Calu3 (cell line): Measurements from ENCODE around the gene KANSL1. TPM values are rescaled to one million over a fixed set of nuclear protein-coding genes. Genes with fewer than 3 reads are reported as not detected.

Experiments used
- BruUV-seq: library from RNA; stranded (reverse); fragments of 400-500 nt; replicated peaks from 2 replicates; lab custom pipeline; 2021; lab: Mats Ljungman, UMichigan
- CTCF ChIA-PET: fragments of 300-600 bp; sonication (Branson Sonifier 250); formaldehyde crosslinking; loops from one replicate; lab custom pipeline; 2022; ENCODE audit warnings: antibody characterized with exemption; lab: Charles Lee
- DNase-seq: peaks from one replicate; pipeline ENCODE4 v3.0.0; 2022
- H3K27ac Mint-ChIP-seq: one replicate; pipeline ENCODE4 v1.8.0; 2022; ENCODE audit warnings: mixed read lengths; ENCODE audit not compliant: unreplicated experiment
- H3K27me3 Mint-ChIP-seq: one replicate; pipeline ENCODE4 v1.8.0; 2022; ENCODE audit warnings: mixed read lengths; ENCODE audit not compliant: unreplicated experiment
- H3K36me3 Mint-ChIP-seq: one replicate; pipeline ENCODE4 v1.8.0; 2022; ENCODE audit warnings: mild to moderate bottlenecking, moderate library complexity, mixed read lengths; ENCODE audit not compliant: insufficient read depth, unreplicated experiment
- H3K4me1 Mint-ChIP-seq: one replicate; pipeline ENCODE4 v1.8.0; 2022; ENCODE audit warnings: mild to moderate bottlenecking, low read depth, mixed read lengths; ENCODE audit not compliant: unreplicated experiment
- H3K4me3 Mint-ChIP-seq: one replicate; pipeline ENCODE4 v1.8.0; 2022; ENCODE audit warnings: mild to moderate bottlenecking, low read depth, moderate library complexity, mixed read lengths; ENCODE audit not compliant: unreplicated experiment
- H3K9me3 Mint-ChIP-seq: one replicate; pipeline ENCODE4 v1.8.0; 2022; ENCODE audit warnings: low read depth, mixed read lengths; ENCODE audit not compliant: unreplicated experiment
- CTCF ChIP-seq: fragments of 200-600 bp; IDR thresholded peaks from one replicate; pipeline ENCODE4 v1.8.0; 2022; ENCODE audit warnings: antibody characterized with exemption; ENCODE audit not compliant: unreplicated experiment
- intact Hi-C: fragments of 100-400 bp; cut with micrococcal nuclease; formaldehyde crosslinking; loops from one replicate; pipeline ENCODE4 v1.10.0; 2022; ENCODE audit not compliant: unreplicated experiment
- total RNA-seq: library from RNA; stranded (reverse); gene quantifications from 2 replicates; pipeline ENCODE4 v1.2.3, GENCODE V29; 2022

KANSL1 gene
- total RNA-seq, 1 experiment from 2014 or later: 190 TPM

DNA sequence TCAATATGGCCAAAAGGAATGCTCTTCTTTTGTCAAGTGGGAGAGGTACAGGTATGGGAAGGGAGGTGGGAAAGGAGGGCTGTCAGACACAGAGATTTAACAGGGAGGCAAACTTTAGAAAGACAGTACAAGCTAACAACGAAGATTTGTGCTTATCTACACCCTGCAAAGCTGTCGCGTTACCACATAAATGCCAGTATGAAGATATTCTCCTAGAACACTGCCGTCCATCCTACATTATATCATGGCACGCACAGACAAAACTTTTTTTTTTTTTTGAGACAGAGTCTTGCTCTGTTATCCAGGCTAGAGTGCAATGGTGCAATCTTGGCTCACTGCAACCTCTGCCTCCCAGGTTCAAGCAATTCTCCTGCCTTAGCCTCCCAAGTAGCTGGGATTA, 143.6 kb downstream of the KANSL1 start:
- no TSS peak for BruUV-seq
- DNase-seq: no peak
- CTCF ChIA-PET: interaction anchor here (0.7 kb wide), 1 partner anchor 8 kb away, joined by 4 read pairs; no protein-coding TSS in a partner anchor
- peaks cover 20% of the 10 kb centered on the region for H3K4me1 Mint-ChIP-seq
- peaks cover 78% of the 10 kb centered on the region for H3K36me3 Mint-ChIP-seq
- TF ChIP-seq CTCF: no peak
- intact Hi-C loops: no loop called here
- no peak overlapping the region for H3K4me3 Mint-ChIP-seq
- H3K27ac Mint-ChIP-seq: no peak overlapping the region
- no peaks in the 10 kb centered on the region for H3K9me3 Mint-ChIP-seq
- no peaks in the 10 kb centered on the region for H3K27me3 Mint-ChIP-seq

DNA sequence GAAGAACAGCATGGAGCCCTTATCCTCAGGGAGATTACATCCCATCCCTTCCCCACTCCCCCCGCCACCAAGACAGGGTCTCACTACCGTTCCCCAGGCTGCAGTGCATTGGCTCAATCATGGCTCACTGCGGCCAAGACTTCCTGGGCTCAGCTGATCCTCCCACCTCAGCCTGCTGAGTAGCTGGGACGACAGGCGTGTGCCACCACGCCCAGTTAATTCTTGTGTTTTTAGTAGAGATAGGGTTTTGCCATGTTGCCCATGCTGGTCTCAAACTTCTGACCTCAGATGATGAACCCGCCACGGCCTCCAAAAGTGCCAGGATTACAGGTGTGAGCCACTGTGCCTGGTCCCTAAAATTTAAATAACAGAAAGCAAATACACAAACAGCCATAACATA, 145.4 kb downstream of the KANSL1 start:
- TF ChIP-seq CTCF: no peak
- no peak for DNase-seq
- no peak overlapping the region for H3K4me3 Mint-ChIP-seq
- H3K4me1 Mint-ChIP-seq: peaks cover 33% of the 10 kb centered on the region
- H3K27me3 Mint-ChIP-seq: no peaks in the 10 kb centered on the region
- no peaks in the 10 kb centered on the region for H3K9me3 Mint-ChIP-seq
- no peak overlapping the region for H3K27ac Mint-ChIP-seq
- intact Hi-C loops: no loop called here
- H3K36me3 Mint-ChIP-seq: peaks cover 85% of the 10 kb centered on the region
- BruUV-seq: no TSS peak
- CTCF ChIA-PET: interaction anchor here (1.4 kb wide), 1 partner anchor 145 kb away, joined by 5 read pairs; the partner anchor contains the start of gene KANSL1

- intact Hi-C loops: no loop called here
- Mint-ChIP-seq H3K27ac (no peak overlapping the region), H3K9me3 (no peaks in the 10 kb centered on the region), H3K36me3 (peaks cover 86% of the 10 kb centered on the region), H3K27me3 (no peaks in the 10 kb centered on the region), H3K4me1 (peaks cover 33% of the 10 kb centered on the region), H3K4me3 (no peak overlapping the region)
- no peak for DNase-seq
- no TSS peak for BruUV-seq
- CTCF ChIA-PET: interaction anchor here (0.5 to 1.4 kb wide), 2 partner anchors 104 to 145 kb away, joined by 3 to 5 read pairs; partner anchors contain the start of gene KANSL1
- no peak for TF ChIP-seq CTCF
Observed at GRCh38 chr17:46047398-46047797, 145.8 kb downstream of the KANSL1 start.

- Mint-ChIP-seq H3K4me3 (no peak overlapping the region), H3K4me1 (peaks cover 28% of the 10 kb centered on the region), H3K27ac (no peak overlapping the region), H3K27me3 (no peaks in the 10 kb centered on the region), H3K36me3 (peaks cover 82% of the 10 kb centered on the region), H3K9me3 (no peaks in the 10 kb centered on the region)
- DNase-seq: no peak
- CTCF ChIA-PET: interaction anchor here (0.5 to 1.4 kb wide), 3 partner anchors 104 to 1557 kb away, joined by 3 to 5 read pairs (median 5); partner anchors contain the start of gene KANSL1
- no peak for TF ChIP-seq CTCF
- no TSS peak for BruUV-seq
- intact Hi-C loops: no loop called here
Observed at GRCh38 chr17:46046957-46047356, 146.3 kb downstream of the KANSL1 start.
